DMS79 treated with DMSO at 0.1 percent for 48 hours (cell line): ENCODE data around the gene FBXO4.

Source experiments
- DNase-seq: peaks from one replicate; lab custom pipeline; 2025; lab: John Stamatoyannopoulos, UW

FBXO4 gene, protein sequence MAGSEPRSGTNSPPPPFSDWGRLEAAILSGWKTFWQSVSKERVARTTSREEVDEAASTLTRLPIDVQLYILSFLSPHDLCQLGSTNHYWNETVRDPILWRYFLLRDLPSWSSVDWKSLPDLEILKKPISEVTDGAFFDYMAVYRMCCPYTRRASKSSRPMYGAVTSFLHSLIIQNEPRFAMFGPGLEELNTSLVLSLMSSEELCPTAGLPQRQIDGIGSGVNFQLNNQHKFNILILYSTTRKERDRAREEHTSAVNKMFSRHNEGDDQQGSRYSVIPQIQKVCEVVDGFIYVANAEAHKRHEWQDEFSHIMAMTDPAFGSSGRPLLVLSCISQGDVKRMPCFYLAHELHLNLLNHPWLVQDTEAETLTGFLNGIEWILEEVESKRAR

DNA sequence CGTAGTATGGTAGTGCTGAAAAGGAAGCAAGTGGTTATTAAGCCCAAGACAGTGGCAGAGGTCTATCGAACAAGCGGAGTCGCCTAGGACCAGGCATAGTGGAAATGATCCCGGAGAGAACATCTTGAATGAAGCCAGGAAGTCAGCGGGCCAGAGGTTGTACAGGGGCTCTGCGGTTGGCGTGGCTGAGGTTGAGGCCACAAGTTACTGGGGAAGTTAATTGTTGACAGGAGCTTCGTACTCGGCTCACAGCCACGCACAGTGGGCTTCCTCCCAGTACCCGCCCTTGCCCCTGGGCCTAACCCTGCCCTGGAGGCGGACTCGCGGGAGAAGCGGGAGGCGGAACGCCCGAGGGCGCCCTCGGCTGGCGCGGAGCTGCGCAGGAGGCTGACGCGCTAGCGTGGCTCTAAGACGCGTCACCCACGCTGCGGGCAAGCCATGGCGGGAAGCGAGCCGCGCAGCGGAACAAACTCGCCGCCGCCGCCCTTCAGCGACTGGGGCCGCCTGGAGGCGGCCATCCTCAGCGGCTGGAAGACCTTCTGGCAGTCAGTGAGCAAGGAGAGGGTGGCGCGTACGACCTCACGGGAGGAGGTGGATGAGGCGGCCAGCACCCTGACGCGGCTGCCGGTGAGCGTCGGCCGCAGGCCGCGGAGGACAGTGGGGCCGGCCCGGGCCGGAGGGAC is at the start of gene FBXO4:
Gene FBXO4, plus strand, starts transcription at position 410 of the 683 bp plus-strand sequence. Its CDS starts 29 bp downstream, at position 439.
- peak; percentile 50 for DNase-seq

DNA sequence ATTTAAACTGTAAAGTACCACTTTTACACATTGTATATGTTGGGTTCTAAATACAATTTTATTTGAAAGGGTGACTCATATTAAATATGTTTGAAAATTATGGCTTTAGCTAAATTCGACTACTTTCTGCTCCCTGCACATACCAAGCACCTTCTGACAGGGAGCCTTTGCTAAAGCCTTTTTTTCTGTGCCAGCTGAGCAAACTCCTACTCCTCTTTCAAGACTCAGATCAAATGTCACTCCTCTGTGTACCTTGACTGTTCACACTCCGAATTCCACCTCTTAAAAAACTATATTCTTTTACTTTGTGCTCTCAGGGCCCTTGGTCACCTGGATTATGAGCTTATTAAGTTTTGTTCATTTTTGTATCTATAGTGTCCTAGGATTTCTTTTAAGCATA is 48.4 kb upstream of the FBXO4 start:
- no peak for DNase-seq

- DNase-seq: no peak
Measured at GRCh38 chr5:41877408-41877807, 47.7 kb upstream of the FBXO4 start.

DNA sequence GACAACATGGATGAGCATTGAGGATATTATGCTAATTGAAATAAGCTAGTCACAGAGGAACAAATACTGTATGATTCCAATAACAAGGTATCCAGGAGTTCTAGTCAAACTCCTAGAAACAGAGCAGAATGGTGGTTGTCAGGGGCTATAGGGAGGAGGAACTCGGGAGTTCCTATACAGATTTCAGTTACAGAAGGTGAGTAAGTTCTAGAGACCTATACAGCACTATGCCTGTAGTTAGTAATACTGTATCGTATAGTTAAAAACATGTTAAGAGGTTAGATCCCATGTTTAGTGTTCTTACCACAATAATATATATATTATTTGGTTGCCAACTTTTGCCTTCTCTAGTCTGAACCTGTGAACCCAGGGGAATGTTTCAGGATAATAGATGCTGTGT is 46.9 kb upstream of the FBXO4 start:
- DNase-seq: no peak

- DNase-seq: no peak
Measured at GRCh38 chr5:41878643-41879478, 46.2 kb upstream of the FBXO4 start.

DNA sequence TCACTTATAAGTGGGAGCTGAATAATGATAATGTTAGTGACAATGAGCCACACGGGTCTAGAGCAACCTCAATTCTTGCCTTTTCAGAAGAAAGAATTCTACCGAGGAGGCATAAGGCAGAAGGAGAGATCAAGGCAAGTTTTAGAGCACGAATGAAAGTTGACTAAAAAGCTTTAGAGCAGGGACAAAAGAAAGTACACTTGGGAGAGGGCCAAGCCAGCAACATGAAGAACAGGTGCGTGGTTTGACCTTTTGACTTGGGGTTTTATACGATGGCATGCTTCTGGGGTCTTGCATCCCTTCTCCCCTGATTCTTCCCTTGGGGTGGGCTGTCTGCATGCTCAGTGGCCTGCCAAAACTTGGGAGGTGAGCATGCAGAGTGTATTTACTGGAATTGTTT is 42.3 kb upstream of the FBXO4 start:
- DNase-seq: no peak

DNA sequence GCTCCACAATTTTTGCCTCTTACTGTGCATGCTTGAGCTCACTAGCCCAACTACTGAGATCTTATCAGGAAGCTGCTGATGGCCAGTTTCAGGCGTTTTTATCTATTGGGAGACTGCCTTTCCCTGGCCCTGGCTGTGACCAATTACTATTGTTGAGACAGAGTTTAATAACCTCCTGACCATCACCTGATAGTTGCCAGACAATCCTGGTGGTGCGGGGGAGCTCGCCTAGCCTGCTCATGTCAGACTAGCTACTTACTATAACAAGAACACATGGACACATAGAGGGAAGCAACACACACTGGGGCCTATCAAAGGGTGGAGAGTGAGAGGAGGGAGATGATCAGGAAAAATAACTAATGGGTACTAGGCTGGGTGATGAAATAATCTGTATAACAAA is 41.8 kb upstream of the FBXO4 start:
- no peak for DNase-seq

GRCh38 chr5:41883936-41884335 is 41.1 kb upstream of the FBXO4 start:
- DNase-seq: no peak

DNA sequence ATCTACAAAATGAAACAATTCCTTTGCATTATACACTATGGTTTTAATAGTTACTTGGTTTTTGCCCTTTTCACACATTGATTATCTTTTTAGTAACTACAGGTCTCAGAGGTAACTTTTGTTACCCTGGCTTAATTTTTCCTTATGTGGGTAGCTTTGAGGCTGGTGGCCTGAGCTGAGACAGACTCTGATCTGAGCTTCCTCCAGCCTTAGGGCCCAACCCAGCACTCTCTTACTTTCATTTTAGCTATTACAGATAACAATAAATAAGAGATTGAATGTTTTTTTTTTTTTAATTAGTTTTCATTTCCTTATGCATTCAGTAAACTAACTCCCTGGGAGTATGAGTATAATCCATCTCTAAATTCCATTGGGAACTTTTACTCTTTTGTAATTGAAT is 39.8 kb upstream of the FBXO4 start:
- DNase-seq: no peak

GRCh38 chr5:41891066-41891707 is 33.9 kb upstream of the FBXO4 start:
- no peak for DNase-seq

DNA sequence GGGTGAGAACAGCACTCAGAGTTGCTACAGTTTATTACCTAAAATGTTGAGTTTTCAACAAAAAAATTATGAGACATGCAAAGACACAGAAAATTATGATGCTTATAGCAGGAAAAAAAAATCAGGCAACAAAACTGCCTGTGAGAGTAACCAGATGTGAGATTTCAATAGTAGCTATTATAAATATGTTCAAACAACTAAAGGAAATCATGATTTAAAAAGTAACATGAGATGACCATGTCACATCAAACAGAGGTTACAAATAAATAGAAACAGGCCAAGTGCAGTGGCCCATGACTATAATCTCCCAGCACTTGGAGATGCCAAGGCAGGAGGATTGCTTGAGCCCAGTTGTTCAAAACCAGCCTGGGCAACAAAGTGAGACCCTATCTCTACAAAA is 33.0 kb upstream of the FBXO4 start:
- DNase-seq: no peak

- DNase-seq: no peak
Measured at GRCh38 chr5:41893074-41893851, 31.8 kb upstream of the FBXO4 start.

DNA sequence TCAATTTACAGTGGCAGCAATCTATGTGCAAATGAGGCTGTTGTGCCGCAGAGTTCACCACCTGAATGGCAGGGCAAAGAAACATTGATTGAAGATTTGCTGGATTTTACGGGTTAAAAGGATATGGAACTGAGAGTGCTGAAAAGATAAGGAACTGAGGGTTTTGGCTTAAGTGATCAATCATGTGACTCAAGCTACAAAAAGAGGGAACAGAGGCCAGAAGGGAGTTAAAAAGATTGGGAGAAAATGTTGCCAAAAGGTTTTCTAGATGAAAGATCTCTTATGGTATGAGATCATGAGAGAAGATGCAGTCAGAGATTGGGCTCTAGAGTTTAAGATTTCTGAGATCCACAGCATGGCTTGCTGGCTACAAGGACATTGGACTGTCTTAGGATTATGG is 28.9 kb upstream of the FBXO4 start:
- DNase-seq: no peak

DNA sequence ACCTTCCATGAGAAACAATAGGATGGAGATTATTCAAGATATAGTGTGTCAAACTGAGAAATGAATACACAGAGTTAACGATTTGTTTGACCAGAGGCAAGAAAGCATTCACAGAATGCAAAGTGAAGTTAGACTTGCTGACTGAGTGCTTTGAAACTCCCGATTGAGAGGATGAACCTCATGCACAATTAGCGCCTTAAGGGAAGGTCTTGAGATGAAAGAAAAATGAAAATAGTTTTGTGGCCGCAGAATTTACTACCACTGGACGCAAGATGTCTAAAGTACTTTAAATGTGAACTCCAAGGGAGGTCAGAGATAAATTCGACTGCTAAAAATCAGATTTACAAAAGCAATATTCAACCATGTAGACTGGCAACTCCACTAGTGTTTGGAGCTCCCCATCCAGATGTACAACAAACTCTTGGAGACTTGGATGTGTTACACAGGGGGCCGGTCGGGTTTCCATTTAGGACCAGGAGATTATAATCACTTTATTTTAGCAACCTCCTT is 21.6 kb upstream of the FBXO4 start:
- DNase-seq: no peak

DNA sequence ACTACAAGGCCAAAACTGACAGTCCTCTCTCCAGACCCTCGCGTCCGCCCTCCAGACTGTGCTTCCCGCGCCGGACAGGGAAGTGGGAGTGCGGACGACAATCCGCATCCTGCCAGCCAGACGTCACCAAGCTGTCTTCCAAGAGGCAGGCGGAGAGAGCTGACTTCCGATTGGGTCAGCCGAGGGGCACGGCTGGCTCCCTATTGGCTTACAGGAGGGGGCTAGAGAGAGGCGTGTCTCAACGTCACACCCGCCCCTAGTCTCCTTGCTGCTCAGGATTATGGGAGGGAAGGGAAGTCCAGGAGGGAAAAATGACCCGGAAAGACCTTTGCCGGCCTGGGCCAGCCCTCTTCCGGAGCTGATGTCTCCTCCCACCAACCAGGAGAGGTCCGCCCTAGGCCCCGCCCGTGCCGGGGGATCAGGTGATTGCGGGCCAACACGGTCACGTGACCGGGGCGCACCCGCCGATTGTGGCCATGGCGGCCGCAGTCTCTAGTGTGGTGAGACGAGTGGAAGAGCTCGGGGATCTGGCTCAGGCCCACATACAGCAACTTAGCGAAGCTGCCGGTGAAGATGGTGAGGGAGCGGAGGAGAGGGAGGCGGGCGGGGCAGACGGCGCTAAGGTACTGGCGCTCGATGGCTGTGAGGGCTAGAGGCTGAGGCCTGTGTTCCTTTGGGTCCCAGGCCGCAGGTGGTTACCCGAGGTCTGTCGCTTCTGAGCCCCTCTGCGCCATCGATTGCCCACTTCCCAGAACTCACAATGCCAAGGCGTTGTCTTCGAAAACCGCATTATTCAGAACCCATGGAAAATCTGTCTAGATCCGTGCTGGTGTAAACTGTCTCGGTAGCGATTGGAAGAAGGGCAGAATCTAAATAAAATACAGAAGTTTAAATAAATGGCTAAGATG is 20.9 kb upstream of the FBXO4 start, which contains the start of gene RIMOC1:
Gene RIMOC1, plus strand, starts transcription at position 453 of the 908 bp plus-strand sequence. Its CDS starts 24 bp downstream, at position 477.
- peak; percentile 94 for DNase-seq

DNA sequence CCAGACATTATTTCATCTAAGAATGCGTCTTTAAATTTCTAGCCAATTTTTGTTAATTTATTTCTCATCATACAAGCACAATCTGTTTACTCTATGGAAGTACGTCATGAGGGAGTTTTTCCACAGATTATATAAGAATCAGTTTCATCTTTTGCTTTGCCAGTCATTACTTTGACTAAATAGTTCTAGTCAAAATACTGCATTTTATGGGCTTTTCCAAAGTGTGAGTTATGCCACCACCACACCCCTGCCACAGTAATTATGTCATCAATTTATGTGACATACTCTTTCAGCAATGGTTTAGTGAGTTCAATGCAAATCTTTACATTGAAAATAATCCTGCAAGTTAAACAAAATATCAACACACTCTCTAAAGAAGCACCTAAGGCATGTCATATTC is 18.9 kb upstream of the FBXO4 start:
- no peak for DNase-seq

DNA sequence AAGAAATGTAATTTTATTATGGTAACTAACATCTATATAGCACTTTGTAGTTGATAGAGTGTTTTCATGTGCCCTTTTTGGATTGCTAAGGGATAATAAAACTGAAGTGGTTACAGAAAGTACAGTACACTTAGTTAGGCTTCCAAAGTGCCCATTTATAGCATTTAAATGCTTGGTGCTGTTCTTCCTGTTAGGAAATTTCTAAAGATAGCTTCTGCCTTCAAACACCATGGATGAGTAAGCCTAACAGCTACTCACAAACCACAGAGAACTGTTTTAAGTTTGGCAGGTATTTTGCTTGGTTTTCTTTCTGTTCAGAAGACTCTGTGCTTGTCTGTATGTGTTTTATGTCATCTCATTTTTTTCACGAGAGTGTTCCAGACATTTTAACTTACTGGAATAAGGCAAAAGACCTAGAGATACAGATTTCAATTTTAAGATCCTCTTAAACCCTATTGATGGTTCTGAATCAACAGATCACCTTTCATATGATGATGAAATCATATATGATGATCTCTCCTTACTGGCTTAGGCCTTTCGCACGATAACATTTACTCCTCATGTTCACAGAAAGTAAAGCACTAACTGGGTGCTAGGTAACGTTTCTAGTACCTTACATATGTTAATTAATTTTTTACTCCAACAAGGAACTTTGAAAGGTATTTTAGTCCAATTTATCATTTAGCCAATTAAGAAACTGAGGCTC is 16.6 kb upstream of the FBXO4 start:
- DNase-seq: no peak

DNA sequence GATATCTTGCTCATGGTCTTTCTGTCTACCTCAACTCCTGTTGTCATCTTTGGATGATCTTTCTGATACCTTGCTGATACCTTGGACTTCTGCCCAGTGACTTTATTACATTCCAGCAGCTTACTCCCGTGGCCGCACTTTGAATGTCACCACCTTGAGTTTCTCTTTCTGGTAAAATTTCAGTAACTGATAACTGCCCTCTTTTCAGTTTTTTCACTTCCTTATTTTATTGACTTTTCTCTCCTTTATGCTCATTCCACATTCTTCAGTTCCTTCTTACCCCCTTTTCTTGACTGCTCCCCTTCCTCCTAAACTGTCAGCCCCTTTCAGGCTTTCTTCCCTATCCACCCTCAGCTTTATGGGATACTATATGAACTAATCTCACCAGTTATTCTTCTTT is 7.0 kb upstream of the FBXO4 start:
- no peak for DNase-seq

- DNase-seq: no peak
Measured at GRCh38 chr5:41921166-41921565, 3.9 kb upstream of the FBXO4 start.
